ENCODE results near the gene AFF3.
A peak's percentile ranks its signal among the peaks of the same experiment; 100 is the strongest.
"Not testable (repeated sequence)": the region's sequence is repeated elsewhere in the genome, so short reads cannot be mapped to it uniquely, and the experiment has no call there.

Gene AFF3

GRCh38 chr2:99960790-99961189 is 181.6 kb downstream of the AFF3 start:
- no peak for DNase-seq (ENCODE audit: insufficient read length, low spot score)
- FAIRE-seq: no peak
- no peak for TF ChIP-seq POLR2A (IDR thresholded peaks at IDR 0.05; ENCODE audit: low read depth, low read length)

- no peak for DNase-seq (ENCODE audit: insufficient read length, low spot score)
- no peak for FAIRE-seq
- no peak for TF ChIP-seq POLR2A (IDR thresholded peaks at IDR 0.05; ENCODE audit: low read depth, low read length)
Observed at GRCh38 chr2:99960291-99960690, 182.1 kb downstream of the AFF3 start.

DNA sequence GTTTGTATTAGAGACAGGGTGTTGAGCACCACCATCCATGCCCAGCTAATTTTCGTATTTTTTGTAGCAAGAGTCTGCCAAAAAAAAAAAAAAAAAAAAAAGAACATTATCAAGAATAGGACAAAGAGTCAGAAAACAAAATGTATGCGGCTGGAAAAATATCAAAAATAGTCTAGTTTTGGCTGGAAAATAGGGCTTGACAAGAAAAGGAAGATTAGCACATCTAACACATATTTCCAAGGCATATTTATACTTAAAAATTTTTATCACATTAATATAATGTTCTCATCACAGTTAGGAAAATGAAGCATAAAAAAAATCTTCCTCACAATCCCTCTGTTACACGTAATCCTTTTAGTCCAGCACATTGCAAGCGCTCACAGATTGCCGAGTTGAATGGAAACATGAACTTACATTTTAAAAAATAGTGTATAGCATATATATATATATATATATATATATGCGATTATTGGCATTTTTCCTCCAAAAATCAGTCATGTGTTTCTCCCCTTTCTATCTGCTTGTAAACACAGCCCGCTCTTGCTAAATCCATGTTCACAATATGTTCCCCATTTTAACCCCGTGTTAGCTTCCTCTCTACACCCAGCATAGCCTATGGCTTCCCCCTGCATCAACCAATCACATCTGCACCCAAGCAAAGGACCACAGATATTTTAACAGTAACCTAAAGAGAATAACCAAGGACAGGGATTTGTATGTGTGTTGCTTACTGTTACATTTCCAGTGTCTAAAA is 183.0 kb downstream of the AFF3 start:
- TF ChIP-seq POLR2A (IDR thresholded peaks at IDR 0.05; ENCODE audit: low read depth, low read length): no peak
- FAIRE-seq (no peak), DNase-seq (ENCODE audit: insufficient read length, low spot score) (no peak)

DNA sequence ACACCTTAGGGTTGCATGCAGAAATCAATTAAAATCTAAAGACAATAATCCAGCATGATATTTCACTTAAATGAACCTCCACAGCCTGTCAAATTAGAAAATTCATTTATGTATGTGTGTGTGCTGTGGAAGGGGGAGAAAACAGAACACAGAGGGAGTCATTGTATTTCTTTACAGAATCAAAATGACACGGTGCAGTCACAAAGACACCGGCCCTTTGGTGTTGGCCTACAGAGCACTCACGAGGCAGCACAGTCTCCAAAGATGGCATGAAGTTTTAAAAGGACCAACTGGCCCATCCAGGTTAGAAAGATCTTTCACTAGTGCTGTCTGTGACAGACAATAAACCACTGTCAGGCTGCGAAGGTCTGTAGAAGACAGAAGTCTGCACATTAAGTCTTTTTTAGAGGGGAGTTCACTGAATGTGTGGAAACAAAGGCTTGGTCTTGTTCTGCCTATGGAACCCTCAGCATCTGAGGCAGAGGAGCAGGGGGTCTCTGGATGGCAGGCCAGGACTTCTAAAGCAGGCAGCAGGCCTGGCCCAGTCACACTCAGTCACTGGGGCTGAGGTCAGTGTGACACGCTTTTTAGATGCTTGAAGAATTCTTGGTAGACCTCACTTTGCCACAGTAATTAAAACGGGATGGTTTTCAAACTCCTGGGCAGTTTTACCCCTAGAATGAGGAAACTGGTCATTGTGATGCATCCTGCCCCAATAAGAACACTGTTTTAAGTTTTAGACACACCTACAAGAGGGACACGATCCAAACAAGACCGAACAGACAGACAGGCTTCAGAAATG is 184.9 kb downstream of the AFF3 start:
- FAIRE-seq: no peak
- no peak for TF ChIP-seq POLR2A (IDR thresholded peaks at IDR 0.05; ENCODE audit: low read depth, low read length)
- DNase-seq (ENCODE audit: insufficient read length, low spot score): no peak

GRCh38 chr2:99956232-99957030 is 186.0 kb downstream of the AFF3 start:
- FAIRE-seq (no peak), DNase-seq (ENCODE audit: insufficient read length, low spot score) (no peak)
- TF ChIP-seq POLR2A (IDR thresholded peaks at IDR 0.05; ENCODE audit: low read depth, low read length): no peak

DNA sequence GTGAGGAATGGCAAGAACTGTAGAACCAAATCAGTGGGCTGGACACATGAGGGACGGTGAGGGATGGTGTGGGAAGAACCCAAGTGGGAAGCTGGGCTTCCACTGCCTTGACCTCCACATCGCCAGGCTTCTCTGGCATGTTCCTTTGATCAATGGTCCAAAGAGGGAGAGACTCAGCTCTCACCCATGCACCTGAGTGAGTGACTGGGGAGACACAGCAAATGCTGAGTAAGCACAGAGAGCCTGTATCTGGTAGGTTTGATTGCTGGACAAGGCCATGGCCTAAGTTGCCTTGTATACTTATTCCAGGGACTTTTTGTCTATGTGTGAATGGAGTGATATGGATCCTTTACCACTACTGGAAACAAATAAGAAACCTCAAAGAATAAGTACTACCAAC is 188.6 kb downstream of the AFF3 start:
- TF ChIP-seq POLR2A (IDR thresholded peaks at IDR 0.05; ENCODE audit: low read depth, low read length): no peak
- DNase-seq (ENCODE audit: insufficient read length, low spot score) (no peak), FAIRE-seq (no peak)

GRCh38 chr2:99949963-99950362 is 192.4 kb downstream of the AFF3 start:
- FAIRE-seq (no peak), DNase-seq (ENCODE audit: insufficient read length, low spot score) (no peak)
- no peak for TF ChIP-seq POLR2A (IDR thresholded peaks at IDR 0.05; ENCODE audit: low read depth, low read length)

- no peak for TF ChIP-seq POLR2A (IDR thresholded peaks at IDR 0.05; ENCODE audit: low read depth, low read length)
- DNase-seq (ENCODE audit: insufficient read length, low spot score) (no peak), FAIRE-seq (no peak)
Observed at GRCh38 chr2:99949530-99949929, 192.9 kb downstream of the AFF3 start.

DNA sequence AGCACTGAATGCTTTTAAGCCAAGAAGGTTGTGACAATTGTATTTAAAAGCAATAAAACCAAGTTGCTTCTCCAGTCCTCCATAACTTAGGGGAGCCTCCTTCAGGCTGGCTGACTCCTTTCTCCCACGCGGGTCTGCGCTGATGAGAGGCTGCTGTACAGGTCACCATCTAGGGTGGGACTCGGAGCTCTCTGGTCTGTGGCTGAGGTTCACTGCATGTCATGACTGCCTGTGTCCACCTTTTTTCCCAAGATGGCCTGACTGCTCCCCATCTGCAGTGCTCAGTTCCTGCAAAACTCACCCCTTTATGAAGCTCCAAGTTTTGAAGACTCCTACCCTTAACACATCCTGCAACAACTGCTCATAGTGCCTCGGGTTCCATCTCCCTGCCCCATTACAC is 194.4 kb downstream of the AFF3 start:
- no peak for FAIRE-seq
- no peak for TF ChIP-seq POLR2A (IDR thresholded peaks at IDR 0.05; ENCODE audit: low read depth, low read length)
- DNase-seq (ENCODE audit: insufficient read length, low spot score): no peak

- not testable (repeated sequence) for FAIRE-seq; DNase-seq (ENCODE audit: insufficient read length, low spot score)
Observed at GRCh38 chr2:99947366-99947765, 195.0 kb downstream of the AFF3 start.

GRCh38 chr2:99944019-99944418 is 198.4 kb downstream of the AFF3 start:
- DNase-seq (ENCODE audit: insufficient read length, low spot score) (no peak), FAIRE-seq (no peak)

DNA sequence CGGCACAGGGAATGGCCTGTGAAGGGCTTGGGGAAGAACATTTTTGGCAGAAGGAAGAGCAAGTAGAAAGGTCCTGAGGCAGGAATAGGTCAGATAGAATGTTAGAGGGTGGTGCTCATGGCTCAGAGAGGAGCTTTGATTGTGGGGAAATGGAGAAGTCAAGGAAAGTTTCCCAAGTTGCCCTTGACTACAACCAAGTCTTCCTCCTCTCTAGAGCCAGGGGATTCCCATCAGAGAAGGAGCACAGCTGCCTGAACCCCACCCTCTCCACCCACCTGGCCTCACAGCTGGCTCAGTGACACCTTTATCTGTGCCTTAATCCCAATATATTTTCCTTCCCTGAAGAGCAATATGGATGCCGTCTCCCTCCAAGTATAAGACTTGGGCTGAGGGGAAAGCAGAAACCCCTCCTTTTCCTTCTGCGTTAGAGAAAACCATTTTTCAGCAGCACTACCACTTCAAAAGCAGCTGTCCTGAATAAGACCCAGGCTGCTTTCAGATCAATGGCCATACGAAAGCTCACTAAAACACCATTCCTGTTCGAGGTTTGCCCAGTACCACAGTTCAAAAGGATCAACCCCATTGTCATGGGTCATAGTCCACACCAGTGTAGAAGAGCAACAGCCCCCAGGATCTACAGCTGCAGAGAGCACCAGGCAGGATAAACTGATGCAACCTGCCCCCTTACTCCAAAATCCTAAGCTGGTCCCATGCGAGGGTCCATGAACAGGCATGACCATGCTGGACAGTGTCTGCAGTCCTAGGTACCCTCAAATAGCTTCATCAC is 199.6 kb downstream of the AFF3 start:
- FAIRE-seq (no peak), DNase-seq (ENCODE audit: insufficient read length, low spot score) (no peak)
- TF ChIP-seq POLR2A (IDR thresholded peaks at IDR 0.05; ENCODE audit: low read depth, low read length): no peak

More at GRCh38 chr2:99944019-99944418, 198.4 kb downstream of the AFF3 start:
- no peak for TF ChIP-seq POLR2A (IDR thresholded peaks at IDR 0.05; ENCODE audit: low read depth, low read length)

DNA sequence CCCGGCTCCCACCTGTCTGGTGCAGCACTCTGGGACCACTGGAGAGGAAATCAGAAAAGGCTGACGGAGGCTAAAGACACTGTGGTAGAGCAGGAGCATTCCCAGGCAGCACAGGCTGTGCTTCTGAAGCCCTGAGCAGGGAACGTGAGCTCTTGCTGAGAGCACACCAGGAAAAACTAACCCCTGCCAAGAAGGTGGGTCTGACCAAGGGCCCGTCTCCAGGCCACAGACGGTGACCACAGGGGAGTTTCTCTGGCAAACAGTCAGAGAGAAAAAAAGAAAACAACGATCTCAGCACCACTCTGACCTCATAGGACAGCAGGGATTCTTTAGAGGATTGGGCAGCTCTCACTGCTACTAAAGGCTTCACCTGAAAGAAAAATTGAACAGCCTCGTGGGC is 201.4 kb downstream of the AFF3 start:
- DNase-seq (ENCODE audit: insufficient read length, low spot score): peak; percentile 33
- no peak for TF ChIP-seq POLR2A (IDR thresholded peaks at IDR 0.05; ENCODE audit: low read depth, low read length)
- FAIRE-seq: peak; percentile 95
